Activated CD8-positive, alpha-beta memory T cell treated with anti-CD3 and anti-CD28 coated beads, Interleukin-2, amount 50 U/mL, for 1 hour (primary cell): ENCODE results near the gene HMCN2.
"Not testable (repeated sequence)": the region's sequence is repeated elsewhere in the genome, so short reads cannot be mapped to it uniquely, and the experiment has no call there.

Experiments used
- DNase-seq: peaks from one replicate; pipeline ENCODE4 v3.0.0-alpha.2; 2020; ENCODE audit errors: extremely low read depth

Gene HMCN2

DNA sequence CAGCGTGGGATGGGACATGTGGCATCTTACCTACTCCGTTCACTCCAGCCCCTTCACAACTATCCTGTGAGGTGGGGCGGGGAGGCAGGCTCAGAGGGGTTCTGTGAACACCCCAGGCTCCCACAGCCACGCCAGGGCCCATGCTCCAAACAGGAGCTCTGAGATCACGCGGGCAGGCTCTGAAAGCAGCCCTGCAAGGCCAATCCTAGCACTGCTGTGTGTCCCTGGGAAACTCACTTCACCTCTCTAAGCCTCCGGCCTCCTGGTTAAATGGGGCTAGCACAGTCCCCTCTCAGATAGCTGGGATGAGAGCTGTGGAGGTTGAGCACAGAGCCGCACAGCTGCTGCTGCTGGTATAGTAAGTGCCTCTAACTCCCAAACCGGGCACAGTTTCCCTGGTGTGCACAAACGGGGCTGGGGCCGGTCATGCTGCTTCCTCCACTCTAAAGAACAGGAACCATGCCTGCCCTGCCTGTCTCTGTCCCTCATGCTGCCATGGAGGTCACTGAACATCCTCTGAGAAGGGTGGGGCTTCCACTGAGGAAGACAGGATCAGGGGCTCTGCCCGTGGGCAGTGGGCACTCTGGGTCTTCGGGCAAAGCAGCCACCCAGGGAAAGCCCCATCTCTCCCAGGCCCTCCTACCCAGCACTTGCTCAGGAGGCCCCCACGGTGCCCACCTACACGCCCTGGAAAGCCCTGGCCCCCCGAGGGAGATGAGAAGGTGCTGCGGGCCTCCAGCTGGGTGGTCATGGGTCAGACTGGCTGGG lies 166.2 kb downstream of the HMCN2 start:
- DNase-seq, result no peak

DNA sequence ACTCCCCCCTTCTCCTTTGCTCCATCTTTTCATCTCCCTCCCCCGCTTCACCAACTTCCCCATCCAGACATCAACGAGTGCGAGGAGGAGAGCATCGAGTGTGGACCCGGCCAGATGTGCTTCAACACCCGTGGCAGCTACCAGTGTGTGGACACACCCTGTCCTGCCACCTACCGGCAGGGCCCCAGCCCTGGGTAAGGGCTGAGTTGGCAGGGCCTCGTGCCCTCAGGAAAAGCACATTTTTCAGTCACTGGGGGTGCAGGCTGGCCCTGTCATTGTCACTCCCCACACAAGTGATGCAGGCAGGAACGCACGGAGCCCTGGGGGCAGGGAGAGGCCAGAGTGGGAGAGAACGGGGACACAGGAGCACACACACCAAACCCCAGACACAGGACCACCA lies 166.8 kb downstream of the HMCN2 start:
- no peak for DNase-seq

- DNase-seq, result no peak
These were observed 167.2 kb downstream of the HMCN2 start for GRCh38 chr9:130432796-130433167.

DNA sequence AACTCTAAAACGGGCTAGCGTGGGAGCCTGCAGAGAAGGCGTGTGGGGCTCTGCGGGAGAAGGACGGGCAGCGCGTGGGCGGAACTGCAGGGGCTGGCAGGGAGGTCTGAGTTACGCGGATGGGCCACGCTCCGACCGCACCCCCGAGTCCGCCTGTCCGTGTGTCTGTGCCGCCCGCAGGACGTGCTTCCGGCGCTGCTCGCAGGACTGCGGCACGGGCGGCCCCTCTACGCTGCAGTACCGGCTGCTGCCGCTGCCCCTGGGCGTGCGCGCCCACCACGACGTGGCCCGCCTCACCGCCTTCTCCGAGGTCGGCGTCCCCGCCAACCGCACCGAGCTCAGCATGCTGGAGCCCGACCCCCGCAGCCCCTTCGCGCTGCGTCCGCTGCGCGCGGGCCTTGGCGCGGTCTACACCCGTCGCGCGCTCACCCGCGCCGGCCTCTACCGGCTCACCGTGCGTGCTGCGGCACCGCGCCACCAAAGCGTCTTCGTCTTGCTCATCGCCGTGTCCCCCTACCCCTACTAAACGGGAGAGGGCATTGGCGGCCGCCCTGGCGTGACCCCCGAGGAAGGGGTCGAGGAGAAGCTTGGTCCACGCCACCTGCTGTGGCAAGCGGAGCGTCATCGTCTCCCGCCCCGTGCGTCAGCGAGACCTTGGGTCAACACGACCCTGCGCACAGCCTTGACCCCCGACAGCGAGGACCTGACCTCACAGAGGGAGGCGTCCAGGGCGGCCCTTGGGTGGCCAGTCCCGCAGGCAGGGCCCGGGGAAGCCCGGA lies 167.8 kb downstream of the HMCN2 start:
- no peak for DNase-seq

- no peak for DNase-seq
These were observed 168.3 kb downstream of the HMCN2 start for GRCh38 chr9:130433947-130434262.

- not testable (repeated sequence) for DNase-seq
These were observed 169.1 kb downstream of the HMCN2 start for GRCh38 chr9:130434656-130435055.

DNA sequence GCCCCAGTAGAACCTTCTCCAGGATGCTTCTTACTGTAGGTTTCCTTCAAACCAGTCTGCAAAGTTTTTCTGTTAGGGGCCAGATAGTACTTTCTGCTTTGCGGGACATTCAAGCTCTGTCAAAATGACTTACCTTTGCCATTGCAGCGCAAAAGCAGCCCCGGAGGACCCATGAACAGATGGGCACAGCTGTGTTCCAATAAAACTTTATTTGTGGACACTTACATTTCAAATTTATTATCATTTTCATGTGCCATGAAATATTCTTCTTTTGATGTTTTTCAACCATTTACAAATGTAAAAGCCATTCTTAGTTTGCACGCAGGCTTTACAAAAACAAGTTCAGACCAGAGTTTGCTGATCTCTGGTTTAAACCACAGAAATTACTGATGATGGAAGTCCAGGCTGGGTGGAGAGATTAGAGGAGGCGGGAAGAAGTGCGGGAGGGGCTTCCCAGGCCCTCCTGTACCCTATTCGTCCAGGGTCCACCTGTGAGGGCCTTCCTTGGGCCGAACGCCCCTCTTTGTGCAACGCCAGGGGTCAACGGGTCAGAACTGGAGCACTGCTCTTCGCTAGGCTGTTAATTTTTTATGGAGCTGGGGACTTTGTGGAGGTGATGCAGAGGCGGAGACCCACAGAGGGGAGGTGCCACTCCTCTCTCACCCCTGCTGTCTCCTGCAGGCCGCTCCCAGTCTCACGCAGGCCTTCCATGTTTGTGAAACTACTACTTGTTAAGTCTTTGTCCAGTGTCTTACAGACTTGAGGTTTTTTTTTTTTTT lies 171.6 kb downstream of the HMCN2 start:
- no peak for DNase-seq

DNA sequence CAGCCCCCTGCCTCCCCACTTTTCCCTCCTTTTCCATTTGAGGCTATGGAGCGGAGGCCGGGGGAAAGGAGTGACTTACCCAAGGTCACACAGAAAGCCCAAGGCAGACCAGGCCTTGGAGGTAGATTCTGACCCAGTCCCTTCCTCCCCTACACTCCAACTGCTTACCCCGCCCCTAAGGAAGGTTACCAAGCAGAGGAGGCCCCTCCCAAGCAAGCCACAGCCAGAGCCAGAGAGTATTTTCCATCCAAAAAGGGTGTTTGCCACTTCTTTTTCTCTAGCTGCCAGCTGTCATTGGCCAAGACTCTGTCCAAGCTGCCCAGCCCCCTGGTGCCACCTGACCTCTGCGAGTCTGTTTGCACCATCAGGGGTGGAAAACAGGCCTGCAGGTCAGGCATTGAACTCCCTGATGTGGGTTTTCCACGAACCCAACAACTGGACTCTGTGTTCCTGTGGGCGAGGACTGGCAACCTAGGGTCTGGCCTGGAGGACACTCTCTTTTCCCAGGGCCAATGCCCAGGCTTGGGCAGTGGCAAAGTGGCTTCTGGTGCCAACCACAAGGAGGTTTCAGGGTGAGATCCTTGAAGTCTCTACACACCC lies 172.9 kb downstream of the HMCN2 start:
- DNase-seq, result no peak

- no peak for DNase-seq
These were observed 175.5 kb downstream of the HMCN2 start for GRCh38 chr9:130441031-130441430.

DNA sequence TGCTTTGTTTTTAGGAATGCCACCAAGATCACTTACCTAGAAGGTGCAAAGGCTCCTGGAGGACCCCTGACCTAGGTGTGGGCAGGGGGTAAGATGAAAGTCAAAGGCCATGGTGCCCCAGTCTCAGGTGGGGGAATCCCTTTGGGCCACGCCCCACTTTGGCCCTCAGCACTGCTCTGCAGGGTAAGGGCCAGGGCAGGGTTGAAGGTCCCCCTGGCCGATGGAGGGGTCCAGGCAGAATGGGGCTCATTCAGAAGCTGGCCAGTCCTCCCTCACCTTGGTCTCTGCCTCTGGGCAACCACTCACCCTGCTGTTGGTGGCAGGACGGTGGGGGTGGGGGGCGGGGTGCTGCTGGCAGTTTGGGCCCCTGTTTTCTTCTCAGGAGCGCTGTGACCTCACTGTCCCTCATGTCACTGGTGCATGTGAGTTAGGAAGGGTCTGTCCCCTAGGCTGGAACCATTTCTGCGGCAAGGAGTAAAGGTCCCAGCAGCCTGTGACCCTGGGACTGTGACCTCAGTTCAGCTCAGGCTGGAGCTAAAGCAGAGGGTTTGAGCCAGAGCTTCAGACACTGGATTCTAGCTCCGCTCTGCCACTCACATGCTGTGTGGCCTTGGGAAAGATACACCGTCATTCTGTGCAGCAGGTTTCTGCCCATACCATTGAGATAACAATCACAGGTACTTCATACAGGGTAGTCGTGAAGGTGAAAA lies 177.3 kb downstream of the HMCN2 start:
- no peak for DNase-seq

- DNase-seq, result no peak
These were observed 177.9 kb downstream of the HMCN2 start for GRCh38 chr9:130443456-130443801.

GRCh38 chr9:130443840-130444492 lies 178.4 kb downstream of the HMCN2 start:
- no peak for DNase-seq

GRCh38 chr9:130444565-130445221 lies 179.1 kb downstream of the HMCN2 start, which contains the start of gene ASS1:
Gene ASS1, plus strand, starts transcription at chr9:130444961. Its CDS starts 7,268 bp downstream, at chr9:130452229.
- no peak for DNase-seq

DNA sequence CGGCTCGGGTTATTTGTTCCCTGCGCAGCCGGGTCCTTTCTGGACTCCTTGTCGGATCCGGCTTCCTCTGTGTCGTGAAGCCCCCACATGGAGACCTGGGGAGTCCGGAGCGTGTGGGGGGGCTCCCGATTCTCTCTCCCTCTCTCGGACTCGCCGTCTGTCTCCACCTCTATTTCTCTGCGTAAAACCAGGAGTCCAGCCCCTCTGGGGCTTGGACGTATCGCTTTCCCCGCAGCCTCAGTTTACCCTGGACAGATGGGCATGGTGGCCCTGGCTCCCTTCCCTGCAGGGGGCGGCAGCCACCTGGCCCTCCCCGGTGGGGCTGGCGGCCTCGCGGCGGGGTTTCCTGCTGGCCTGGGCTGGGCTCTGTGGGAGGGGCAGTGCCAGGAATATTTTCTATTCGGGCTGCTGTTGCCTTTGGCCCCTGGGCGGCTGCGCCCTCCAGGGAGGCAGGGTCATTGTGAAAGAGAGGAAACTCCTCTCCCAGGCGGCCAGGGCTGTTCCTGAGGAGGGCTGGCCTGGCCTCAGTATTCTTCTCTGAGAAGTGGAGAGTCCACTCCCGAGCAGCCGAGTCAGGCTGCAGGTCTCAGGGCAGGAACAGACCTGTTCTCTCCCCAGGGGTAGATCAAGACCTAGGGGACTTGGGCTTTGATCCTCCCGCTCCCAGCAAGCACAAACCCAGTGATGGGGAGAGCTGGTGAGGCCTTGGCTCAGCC lies 179.9 kb downstream of the HMCN2 start:
- DNase-seq, result no peak

- no peak for DNase-seq
These were observed 180.7 kb downstream of the HMCN2 start for GRCh38 chr9:130446101-130446861.

GRCh38 chr9:130447193-130447816 lies 181.7 kb downstream of the HMCN2 start:
- no peak for DNase-seq

DNA sequence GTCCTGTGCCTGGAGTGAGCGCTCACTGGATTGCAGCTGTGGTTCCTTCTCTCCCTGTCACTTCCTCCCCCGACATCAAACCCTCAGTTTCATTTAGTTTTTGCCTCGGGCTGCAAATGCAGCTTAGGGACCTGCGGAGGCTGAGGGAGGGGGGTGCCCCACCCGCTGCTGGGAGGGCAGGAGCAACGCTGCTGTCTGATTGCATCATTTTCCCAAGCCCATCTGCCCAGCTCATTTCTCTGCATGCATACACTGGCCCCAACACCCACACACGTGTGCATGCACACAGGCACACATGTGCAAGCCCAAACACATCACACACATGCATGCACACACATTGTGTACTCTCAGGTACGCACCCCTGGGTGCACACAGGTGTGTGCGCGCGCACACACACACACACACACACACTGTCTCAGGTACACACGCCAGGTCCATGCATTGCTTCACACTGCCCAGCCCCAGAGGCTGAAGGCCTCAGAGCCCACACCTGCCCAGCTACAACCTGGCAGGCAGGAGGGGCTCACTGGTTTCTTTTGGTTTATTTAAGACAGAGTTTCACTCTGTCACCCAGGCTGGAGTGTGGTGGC lies 182.6 kb downstream of the HMCN2 start:
- DNase-seq, result no peak
